Measurements from ENCODE around the gene EIF4E3.

EIF4E3 gene

DNA sequence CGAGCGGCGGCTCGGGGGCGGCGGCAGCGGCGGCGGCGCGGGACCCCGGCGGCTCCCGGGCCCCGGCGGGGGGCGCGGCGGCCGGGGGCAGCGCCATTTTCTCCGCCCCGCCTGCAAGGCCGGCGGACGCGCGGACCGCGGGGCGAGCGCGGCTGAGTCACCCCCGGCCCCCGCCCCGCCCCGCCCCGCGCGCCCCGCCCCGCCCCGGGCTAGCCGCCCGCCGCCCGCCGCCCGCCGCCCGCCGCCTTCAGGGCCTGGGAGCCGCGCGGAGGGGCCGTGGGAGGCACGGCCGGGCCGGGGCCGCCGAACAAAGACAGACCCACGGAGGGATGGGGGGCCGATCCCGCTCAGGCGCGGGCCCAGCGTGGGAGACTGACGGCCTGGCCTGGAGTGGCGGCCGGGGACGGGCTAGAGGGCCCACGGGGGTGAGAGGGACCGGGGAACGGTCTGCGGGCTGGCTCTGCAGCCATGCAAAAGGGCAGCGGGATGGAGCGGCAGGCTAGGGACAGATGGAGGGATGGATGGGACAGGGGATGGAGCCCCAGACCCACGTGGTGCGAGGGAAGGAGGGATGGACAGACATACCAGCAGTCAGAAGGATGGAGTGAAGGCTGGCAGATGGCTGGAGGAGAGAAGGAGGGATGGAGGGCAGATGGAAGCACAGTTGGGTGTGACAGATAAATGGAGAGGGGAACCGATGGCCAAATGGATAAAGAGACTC, at the start of gene EIF4E3:
TSS of gene EIF4E3 (minus strand) at position 132 of the 721 bp plus-strand sequence. CDS start at position 97, 35 bp downstream.
- DNase-seq: peak; percentile 43

DNA sequence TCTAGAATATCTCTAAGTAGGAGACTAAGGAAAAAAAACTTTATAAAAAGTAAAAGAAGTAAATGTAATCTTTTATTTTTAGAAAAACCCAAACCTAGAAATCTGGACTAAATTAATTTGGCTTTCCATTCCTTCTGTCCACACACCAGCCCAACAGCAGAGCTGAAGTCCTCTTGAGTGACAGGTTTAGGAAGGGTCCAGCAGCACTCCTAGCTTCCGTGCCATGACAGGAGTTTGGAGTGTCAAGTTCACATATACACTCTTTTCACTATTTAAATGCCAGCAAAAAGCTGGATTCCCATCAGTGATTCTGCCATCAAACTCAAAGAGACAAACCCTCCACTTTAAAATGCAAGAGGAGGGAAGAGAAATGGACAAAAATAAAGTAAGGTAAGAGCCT, 46.7 kb upstream of the EIF4E3 start:
- DNase-seq: no peak

DNA sequence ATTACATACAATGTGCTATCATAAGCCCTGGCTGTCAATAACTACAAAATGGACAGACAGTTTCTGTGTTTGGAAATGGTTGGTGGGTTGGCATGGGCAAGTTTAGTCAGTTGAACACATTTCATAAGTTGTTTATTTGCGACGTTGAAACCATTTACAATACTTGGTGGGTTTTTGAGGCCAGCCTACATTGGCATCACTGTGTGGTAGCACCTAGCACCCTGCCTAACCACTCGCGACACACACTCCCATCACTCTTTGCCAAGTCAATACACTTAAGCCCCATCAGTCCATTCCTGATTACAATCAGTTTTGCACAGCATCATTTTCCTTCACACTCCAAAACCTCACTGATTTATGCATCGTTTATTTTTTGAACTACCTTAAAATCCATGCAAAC, 45.9 kb upstream of the EIF4E3 start:
- no peak for DNase-seq

DNA sequence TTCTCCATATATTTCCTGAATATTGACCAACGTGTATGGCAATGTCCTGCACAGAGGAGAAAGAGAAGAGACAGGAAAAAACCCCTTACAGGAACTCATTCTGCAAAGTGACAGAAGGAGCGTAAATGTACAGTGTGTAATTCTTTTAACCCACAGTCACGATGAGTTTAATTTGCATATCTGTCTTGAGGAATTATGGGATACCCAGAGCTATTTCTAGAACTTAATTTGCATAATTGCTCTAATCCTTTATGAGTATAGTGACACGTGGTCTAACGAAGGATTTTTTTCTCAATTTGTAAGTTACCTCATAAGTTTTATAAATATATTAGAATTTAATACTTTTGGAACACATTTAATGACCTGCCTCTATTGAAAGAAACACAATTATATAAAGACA, 38.2 kb upstream of the EIF4E3 start:
- DNase-seq: no peak

DNA sequence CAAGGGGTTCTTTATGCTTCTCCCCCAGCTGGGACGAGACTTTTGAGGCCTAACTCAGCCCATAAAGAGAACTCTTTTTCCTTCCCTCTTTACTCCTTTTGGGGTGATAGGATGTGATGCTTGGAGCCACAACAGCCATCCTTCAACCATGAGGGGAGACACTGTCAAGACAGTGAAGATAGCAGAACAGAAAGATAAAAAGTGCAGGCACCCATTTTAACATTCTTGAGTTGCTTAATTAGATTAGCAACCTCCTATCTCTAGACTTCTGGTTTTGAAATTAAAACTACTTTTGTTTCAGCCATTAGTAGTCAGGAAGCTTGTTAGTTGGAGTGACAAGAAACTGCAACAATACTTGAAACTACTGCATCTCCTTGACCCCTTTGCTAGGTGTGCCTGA, 34.9 kb upstream of the EIF4E3 start:
- DNase-seq: no peak

DNA sequence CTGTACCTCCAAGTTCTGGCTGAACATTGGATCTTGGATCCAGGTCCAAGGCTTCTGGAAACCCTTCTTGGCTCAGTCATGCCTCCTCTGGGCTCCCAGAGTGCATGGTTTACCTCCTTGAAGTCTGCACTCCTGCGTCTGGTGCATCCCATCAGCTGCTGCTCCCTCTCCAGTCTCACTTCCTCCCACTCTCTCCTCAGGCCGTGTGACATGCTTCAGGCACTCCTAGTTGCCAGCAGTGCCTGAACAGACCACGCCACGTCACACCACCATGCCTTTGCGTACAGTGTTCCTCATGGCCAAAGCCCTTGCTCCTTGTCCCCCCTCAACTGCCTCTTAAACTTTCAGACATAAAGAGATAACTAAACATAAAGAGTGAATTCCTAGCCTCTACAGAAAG, 34.2 kb upstream of the EIF4E3 start:
- DNase-seq: no peak

DNA sequence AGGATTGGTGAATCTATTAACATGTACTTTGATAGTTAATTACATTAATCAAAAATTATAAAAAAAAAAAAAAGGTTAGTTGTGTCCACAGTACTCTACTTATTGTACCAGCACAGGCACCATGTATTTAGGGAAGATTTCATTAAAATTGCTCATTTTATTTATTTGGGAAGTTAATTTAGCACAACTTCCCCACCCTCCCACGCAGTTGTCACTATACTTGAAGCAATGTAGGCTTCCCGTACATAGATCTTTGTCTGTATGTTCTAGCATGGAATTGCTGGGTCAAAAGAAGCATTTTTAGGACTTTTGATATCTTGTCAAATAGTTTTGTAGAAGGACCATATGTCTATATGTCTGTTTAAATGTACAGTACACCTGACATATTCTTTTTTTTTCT, 32.9 kb upstream of the EIF4E3 start:
- no peak for DNase-seq

DNA sequence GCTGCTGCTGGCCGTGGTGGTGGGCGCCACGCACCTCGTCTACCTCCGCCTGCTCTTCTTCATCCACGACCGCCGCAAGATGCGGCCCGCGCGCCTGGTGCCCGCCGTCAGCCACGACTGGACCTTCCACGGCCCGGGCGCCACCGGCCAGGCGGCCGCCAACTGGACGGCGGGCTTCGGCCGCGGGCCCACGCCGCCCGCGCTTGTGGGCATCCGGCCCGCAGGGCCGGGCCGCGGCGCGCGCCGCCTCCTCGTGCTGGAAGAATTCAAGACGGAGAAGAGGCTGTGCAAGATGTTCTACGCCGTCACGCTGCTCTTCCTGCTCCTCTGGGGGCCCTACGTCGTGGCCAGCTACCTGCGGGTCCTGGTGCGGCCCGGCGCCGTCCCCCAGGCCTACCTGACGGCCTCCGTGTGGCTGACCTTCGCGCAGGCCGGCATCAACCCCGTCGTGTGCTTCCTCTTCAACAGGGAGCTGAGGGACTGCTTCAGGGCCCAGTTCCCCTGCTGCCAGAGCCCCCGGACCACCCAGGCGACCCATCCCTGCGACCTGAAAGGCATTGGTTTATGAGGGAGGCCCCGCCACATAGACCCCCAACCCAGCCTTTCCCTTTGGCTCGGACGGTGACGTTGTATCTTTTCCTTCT, 29.5 kb upstream of the EIF4E3 start:
- no peak for DNase-seq

DNA sequence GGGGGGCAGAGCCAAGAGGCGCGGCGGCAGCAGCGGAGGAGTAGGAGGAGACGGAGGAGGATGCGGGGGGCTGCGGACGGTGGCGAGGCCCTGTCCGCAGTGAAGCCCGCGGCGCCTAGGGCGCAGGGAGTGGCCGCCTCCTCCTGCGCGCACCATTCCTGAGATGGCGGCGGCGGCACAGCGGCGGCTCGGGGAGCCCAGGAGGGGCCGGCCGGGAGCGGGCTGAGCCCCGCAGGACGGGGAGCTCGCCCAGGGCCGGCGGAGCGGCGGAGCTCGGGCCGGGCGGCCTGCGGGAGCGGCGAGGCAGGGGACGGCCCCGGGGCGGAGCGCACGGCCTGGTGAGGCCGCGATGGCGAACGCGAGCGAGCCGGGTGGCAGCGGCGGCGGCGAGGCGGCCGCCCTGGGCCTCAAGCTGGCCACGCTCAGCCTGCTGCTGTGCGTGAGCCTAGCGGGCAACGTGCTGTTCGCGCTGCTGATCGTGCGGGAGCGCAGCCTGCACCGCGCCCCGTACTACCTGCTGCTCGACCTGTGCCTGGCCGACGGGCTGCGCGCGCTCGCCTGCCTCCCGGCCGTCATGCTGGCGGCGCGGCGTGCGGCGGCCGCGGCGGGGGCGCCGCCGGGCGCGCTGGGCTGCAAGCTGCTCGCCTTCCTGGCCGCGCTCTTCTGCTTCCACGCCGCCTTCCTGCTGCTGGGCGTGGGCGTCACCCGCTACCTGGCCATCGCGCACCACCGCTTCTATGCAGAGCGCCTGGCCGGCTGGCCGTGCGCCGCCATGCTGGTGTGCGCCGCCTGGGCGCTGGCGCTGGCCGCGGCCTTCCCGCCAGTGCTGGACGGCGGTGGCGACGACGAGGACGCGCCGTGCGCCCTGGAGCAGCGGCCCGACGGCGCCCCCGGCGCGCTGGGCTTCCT, 28.8 kb upstream of the EIF4E3 start, which contains the start of gene GPR27:
TSS of gene GPR27 (plus strand) at position 155 of the 909 bp plus-strand sequence. CDS start at position 350, 195 bp downstream.
- peak; percentile 43 for DNase-seq

DNA sequence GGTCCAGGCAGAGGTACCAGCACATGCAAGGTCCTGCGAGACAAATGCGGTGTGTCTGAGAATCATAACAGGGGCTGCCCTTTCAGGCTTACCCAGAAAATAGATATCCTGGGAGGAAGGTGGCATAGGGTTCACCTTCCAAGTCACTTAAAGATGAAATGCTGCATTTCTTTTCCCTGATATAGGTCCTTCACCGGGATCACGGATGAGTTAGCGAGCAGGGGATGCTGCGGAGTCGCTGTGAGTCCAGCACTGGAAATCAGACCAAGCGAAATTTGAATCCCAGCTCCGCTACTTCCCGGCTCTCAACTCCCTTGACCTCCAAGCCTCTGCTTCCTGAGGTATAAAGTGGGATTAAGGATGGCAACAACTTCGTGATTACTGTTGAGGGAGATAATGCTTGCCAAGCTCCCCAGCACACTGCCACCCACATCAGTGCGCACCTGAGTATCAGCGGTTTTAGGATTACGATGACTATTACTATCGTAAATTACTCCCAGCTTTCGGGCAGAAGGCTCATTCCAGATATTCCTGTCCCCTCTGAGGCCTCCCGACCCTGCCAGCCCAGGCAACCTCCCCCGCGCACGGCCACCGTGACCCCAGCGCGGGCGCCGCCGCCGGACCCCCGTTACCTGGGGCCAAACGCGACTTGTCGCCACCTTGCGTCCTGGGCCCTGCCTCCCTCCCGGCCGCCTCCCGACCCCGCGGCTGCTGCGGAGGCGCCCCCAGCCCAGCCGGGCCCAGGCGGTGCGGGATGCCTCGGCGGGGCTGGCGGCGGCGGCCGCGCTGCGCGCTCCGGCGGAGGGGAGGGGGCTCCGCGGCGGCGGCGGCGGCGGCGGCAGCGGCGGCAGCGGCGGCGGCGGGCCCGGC, 27.9 kb upstream of the EIF4E3 start:
- no peak for DNase-seq

DNA sequence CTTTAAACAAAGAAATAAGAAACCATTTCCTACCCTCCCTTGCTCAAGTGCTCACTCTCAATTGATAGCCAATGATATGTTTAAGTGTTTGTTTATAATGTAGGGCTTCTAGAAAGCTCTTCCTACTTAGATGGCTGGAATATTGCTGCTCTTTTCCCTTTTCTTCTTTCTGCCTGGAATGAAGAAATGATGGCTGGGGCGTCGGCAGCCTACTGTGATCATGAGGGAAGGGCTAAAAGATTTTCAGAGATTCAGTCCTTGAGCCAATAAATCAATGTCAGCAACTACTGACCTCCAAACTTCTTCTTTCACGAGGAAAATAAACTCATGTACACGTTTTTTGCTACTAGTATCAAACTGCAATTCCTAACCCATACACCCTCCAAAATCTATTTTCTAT, 26.4 kb upstream of the EIF4E3 start:
- no peak for DNase-seq

DNA sequence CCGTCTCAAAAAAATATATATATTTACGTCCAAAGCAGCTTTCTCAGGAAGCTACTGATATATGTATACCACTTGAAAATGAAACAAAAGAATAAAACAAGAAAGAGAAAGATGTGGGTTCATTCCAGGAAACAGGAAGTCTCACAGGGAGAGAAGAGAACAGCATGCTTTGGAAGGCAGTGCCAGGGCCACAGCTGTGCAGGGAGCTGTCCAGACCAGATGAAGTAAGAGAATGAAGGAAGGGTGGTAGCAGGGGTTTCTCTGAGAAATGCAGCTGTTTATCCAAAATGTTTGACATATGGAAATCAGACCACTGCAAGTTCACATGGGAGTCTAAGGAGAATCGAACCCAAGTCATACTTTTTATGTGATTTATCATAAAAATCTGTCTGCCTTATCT, 19.5 kb upstream of the EIF4E3 start:
- no peak for DNase-seq

DNA sequence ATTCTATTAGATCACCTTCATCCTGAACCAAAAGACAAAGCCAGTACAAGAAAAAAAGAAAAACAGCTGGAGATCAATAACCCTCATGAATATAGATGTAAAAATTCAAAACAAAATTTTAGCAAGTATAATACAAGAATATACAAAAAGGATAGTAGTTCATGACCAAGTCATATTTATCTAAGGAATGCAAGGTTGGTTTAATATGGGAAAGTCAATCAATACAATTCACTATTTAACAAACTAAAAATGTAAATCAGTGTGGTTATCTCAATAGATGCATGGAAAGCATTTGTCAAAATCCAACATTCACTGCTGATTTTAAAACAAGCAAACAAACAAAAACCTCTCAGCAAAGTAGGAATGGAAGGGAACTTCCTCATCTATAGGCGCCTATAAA, 17.4 kb upstream of the EIF4E3 start:
- DNase-seq: no peak

DNA sequence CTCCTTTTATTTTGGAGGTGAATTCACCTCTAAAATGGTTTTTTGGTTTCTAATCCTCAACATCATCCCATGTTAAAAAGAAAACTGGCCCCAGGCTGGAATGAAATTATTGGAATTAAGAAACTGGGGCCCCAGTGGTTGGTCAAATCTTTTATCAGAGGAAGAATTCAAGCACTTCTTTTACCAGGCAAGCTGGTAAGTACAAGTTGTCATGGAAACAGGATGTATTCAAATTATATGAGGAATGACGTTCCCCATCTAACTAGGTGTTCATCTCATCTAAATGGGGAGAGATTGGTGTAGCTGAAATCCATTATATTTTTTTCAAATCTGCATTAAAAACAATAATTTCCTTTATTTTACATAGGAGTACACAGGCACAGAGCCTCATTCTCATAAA, 9.7 kb upstream of the EIF4E3 start:
- DNase-seq: no peak

DNA sequence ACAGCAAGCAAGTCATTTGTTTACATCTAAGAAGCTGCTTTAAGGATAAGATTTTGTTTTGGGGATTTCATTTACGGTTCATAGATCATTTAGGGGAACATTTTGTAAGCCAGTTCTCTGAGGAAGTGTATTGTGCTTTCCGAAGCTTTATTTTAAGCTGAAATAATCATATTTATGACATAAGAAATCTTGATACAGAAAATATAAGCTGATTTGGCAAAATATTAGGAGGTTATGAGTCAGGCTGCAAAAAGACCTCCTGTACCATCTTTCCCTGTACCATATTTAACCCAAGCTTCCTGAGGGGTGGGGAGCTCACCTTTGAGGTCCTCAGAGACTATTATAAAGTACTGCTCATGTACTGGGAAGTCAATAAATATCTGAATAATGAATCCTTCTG, 8.1 kb upstream of the EIF4E3 start:
- no peak for DNase-seq

DNA sequence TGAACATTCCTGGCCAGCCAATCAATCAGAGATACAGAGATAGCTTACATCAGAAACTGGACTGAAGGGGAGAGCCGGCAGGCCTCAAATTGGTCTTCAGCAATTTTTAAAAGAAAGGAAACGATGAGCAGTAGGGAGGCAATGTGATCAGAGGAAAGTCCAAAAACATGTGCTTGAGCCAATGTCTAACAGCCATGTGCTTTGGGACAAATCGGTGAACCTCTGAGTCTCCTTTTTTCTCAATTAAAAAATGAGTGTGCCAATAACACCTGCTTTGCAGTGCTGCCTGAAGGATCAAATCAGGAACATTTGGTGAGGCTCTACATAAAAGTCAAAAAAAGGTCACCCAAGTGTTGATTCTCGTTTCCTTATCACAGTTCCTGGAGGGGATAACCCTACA, 7.4 kb upstream of the EIF4E3 start:
- DNase-seq: no peak

DNA sequence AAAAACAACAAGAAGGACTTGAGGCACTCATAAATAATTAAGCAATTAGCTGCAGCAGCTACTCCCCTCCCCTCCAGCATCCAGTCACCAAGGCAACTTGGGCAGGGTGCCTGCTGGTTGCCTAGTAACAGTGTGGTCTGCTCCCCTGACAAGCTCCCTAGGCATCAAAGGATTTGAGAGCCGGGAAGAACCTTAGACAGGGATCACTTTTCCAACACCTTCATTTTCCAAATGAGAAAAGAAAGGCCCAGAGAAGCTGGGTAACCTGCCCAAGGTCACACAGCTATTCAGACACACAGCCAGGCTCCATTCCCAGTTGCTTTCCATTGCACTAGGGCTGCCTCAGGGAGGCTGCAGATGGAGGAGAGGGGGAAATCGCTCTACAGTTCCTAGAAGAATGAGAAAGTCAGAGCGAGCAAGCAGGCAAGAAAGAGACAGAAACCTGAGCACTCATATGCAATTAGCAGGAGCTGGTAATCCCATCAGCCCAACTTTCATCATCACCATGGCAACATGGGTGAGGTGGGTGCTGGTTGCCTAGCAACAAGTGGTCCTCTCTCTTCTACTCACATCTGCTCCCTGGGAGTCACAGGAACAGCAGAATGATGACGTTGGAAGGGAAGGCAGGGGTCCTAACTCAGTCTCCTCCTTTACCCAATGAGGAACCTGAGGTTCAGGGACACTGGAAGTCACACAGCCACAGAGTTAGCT, 3.6 kb upstream of the EIF4E3 start:
- peak; percentile 44 for DNase-seq

DNA sequence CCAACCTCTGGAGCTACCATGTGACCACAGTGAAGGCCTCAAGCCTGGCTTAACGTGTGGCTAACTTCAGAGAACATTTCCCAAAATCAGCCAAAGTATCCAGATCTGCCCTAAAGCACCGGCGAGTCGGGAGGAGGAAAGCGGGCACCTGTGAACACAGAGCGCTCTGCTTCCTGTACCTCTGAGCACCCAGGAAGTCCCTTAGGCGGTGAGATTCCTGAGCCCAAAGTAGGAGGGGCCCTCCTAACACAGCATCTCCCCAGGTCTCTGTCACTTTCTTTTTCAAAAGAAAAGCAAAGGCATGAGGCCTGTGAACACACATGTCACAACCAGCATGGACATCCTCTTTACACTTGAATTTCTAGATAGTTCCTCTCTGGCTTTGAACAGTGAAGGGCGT, 944 bp upstream of the EIF4E3 start:
- DNase-seq: no peak

DNA sequence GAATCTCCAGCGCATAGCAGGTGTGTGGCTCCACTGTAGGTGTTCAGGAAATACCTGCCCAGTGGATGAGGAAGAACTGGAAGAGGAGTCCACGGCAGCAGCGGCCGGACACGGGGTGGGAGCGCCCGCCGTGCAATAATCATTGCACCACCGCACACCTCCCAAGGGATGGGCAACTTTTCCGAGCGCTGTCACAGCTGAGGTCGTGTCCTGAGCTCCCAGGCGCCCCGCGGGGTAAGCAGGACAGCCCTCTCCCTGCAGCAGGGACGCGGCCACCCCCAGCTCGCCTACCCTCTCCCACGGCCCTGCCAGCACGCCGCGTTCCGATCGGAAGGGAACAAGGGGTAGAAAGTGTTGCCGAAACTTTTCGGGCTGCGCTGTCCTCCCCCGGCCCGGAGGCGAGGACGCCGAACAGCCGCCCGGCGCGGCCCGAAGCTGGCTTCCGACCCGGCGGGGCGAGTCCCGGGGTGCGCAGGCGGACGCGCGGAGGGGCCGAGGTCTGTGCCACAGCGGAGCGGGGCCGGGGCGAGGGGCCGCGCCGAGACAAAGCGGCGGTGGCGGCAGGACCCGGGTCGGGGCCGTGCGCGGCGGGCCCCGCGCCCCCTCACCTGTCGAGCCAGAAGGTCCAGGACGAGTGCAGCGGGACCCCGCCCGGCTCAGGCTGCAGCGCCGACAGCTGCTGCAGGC, 475 bp downstream of the EIF4E3 start:
- DNase-seq: no peak

DNA sequence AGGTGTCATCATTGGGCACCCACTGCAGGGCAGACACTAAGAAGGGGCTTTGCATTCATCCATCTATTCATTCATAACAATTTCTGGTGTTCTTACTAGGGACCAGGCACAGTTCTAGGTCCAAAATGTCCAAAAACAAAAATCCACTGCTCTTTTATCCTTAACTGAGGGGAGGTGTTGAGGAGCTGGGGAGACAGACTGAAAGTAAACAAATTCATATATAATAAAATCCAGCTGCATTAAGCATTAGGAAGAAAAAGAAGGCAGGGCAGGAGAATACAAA, 1.1 kb downstream of the EIF4E3 start:
- no peak for DNase-seq

DNA sequence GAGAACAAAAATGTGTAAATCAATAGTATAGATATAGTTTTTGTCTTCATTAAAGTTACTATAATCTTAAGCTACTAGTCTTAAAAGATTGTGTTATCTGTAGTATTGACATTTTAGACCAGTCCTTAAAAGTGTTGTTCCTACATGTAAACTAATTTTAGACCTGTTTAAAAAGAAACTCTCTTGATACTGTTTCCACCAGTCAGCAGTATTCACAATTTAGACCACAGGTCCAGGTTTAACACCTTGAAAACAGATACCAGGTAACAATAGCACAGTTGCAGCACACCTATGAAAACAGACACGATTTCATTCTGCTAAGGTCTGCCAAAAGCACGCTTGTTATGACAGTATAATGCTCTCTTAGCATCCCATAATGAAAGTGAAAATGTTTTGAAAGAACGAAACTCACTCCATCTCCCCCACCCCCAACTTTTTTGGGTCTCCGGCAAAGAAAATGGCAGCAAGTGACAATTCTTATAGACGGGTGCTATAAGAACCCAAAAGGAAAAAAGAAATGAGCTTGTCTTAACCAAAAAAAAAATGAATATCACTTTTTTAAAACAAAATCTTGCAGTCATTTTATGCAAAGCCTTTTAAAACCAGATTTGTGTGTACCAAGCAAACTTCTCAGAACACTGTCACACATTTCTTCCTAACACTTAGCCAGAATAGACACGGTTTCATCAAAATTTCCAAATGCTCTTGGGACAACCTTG, 1.6 kb downstream of the EIF4E3 start:
- no peak for DNase-seq
